Ishikawa (cell line): ENCODE results near the gene MRPS6.

Experiments used
- CREB1 ChIP-seq: IDR thresholded peaks from 2 replicates; pipeline ENCODE4 v1.6.1; 2012; ENCODE audit warnings: low read depth
- EP300 ChIP-seq: IDR thresholded peaks from 2 replicates; pipeline ENCODE4 v1.6.1; 2012; ENCODE audit warnings: borderline replicate concordance
- MAX ChIP-seq: IDR thresholded peaks from 2 replicates; pipeline ENCODE4 v1.6.1; 2012
- NFIC ChIP-seq: IDR thresholded peaks from 2 replicates; pipeline ENCODE4 v1.6.1; 2012
- RAD21 ChIP-seq: IDR thresholded peaks from 2 replicates; pipeline ENCODE4 v1.6.1; 2012; ENCODE audit warnings: low read depth
- REST ChIP-seq: IDR thresholded peaks from 2 replicates; pipeline ENCODE4 v1.6.1; 2012; ENCODE audit warnings: low read depth, mild to moderate bottlenecking
- TAF1 ChIP-seq: IDR thresholded peaks from 2 replicates; pipeline ENCODE4 v1.6.1; 2012; ENCODE audit warnings: low read depth, mild to moderate bottlenecking
- TCF12 ChIP-seq: IDR thresholded peaks from 2 replicates; pipeline ENCODE4 v1.6.1; 2012; ENCODE audit warnings: low read depth
- TEAD4 ChIP-seq: IDR thresholded peaks from 2 replicates; pipeline ENCODE4 v1.6.1; 2012
- USF1 ChIP-seq: IDR thresholded peaks from 2 replicates; pipeline ENCODE4 v1.6.1; 2012
- YY1 ChIP-seq: IDR thresholded peaks from 2 replicates; pipeline ENCODE4 v1.6.1; 2012; ENCODE audit warnings: low read depth

GRCh38 chr21:34112316-34113033 lies 39.1 kb downstream of the MRPS6 start:
- no peak for TF ChIP-seq MAX
- TF ChIP-seq RAD21: no peak
- TF ChIP-seq TAF1: no peak
- TF ChIP-seq YY1: no peak
- TF ChIP-seq USF1: no peak
- no peak for TF ChIP-seq REST
- TF ChIP-seq TEAD4: no peak
- no peak for TF ChIP-seq TCF12
- TF ChIP-seq CREB1: no peak
- TF ChIP-seq EP300: no peak
- no peak for TF ChIP-seq NFIC
